DND-41 (cell line): ENCODE results near the gene TMEM181.
"Not testable (repeated sequence)": the region's sequence is repeated elsewhere in the genome, so short reads cannot be mapped to it uniquely, and the experiment has no call there.

Experiments used
- ATAC-seq: fragments of 200-7000 bp; cut with Tn5 transposase; 3 replicates; pipeline ENCODE4 v1.9.1; 2021; ENCODE audit warnings: low read depth; ENCODE audit not compliant: insufficient read depth
- DNase-seq: peaks from one replicate; pipeline ENCODE4 v3.0.0-alpha.2; 2020
- H2AFZ ChIP-seq: 2 replicates; pipeline ENCODE4 v1.6.0; 2012; ENCODE audit warnings: low read depth, low read length
- H3K27ac ChIP-seq: 2 replicates; pipeline ENCODE4 v1.5.1; 2012; ENCODE audit warnings: low read length, inconsistent platforms
- H3K27me3 ChIP-seq: fragments of 200-600 bp; sonication (generic); 2 replicates; pipeline ENCODE4 v1.6.0; 2012; ENCODE audit warnings: low read length, mild to moderate bottlenecking, inconsistent platforms; ENCODE audit not compliant: insufficient read depth, poor library complexity
- H3K36me3 ChIP-seq: 2 replicates; pipeline ENCODE4 v1.5.1; 2012; ENCODE audit warnings: low read length, inconsistent platforms; ENCODE audit not compliant: insufficient read depth
- H3K4me1 ChIP-seq: 2 replicates; pipeline ENCODE4 v1.5.1; 2012; ENCODE audit warnings: mild to moderate bottlenecking, low read length; ENCODE audit not compliant: insufficient read depth
- H3K4me2 ChIP-seq: 2 replicates; pipeline ENCODE4 v1.6.0; 2012; ENCODE audit warnings: mild to moderate bottlenecking, moderate library complexity, low read length, inconsistent platforms; ENCODE audit not compliant: insufficient read depth
- H3K4me3 ChIP-seq, 2 experiments: fragments of 200-600 bp in 1 of 2; shearing (Covaris generic) in 1 of 2; 2 replicates each; pipeline ENCODE4 v1.5.1; 2012 to 2016; ENCODE audit warnings: inconsistent platforms in 2 of 2, low read length in 2 of 2, mild to moderate bottlenecking in 2 of 2, low read depth in 1 of 2, moderate library complexity in 1 of 2
- H3K79me2 ChIP-seq: 2 replicates; pipeline ENCODE4 v1.6.0; 2012; ENCODE audit warnings: low read length, inconsistent platforms; ENCODE audit not compliant: insufficient read depth
- H3K9ac ChIP-seq: 2 replicates; pipeline ENCODE4 v1.6.0; 2012; ENCODE audit warnings: low read depth, mild to moderate bottlenecking, inconsistent platforms, low read length, moderate library complexity
- H3K9me3 ChIP-seq: 2 replicates; pipeline ENCODE4 v1.5.1; 2012; ENCODE audit warnings: low read length, moderate library complexity, mild to moderate bottlenecking, inconsistent platforms; ENCODE audit not compliant: insufficient read depth, severe bottlenecking
- H4K20me1 ChIP-seq: 2 replicates; pipeline ENCODE4 v1.6.0; 2012; ENCODE audit warnings: low read length; ENCODE audit not compliant: insufficient read depth
- CTCF ChIP-seq: IDR thresholded peaks from 2 replicates; pipeline ENCODE4 v1.5.1; 2012; ENCODE audit warnings: borderline replicate concordance, low read length, moderate library complexity, mild to moderate bottlenecking; ENCODE audit not compliant: poor library complexity, severe bottlenecking; ENCODE audit errors: extremely low read depth
- EZH2 ChIP-seq: IDR thresholded peaks from 3 replicates; pipeline ENCODE4 v1.6.1; 2012; ENCODE audit warnings: borderline replicate concordance, low read depth, mild to moderate bottlenecking, moderate library complexity, low read length, inconsistent platforms; ENCODE audit not compliant: severe bottlenecking

The TMEM181 gene

GRCh38 chr6:158605266-158605878, 45.5 kb downstream of the TMEM181 start:
- no peaks in the 10 kb centered on the region for H3K9me3 ChIP-seq
- H3K27me3 ChIP-seq: no peaks in the 10 kb centered on the region
- ATAC-seq (peak; percentile 67), DNase-seq (peak; percentile 53)
- no peak overlapping the region for H3K9ac ChIP-seq
- no peaks in the 10 kb centered on the region for H3K4me1 ChIP-seq
- no peak overlapping the region for H2AFZ ChIP-seq
- no peak overlapping the region for H3K4me3 ChIP-seq
- H3K27ac ChIP-seq: no peak overlapping the region
- peaks cover 5% of the 10 kb centered on the region; the same call in 1 of the 2 replicates for H4K20me1 ChIP-seq
- H3K79me2 ChIP-seq: no peaks in the 10 kb centered on the region
- H3K36me3 ChIP-seq: peaks cover 77% of the 10 kb centered on the region
- no peak for TF ChIP-seq EZH2
- TF ChIP-seq CTCF: peak; percentile 75
- H3K4me2 ChIP-seq: no peak overlapping the region

DNA sequence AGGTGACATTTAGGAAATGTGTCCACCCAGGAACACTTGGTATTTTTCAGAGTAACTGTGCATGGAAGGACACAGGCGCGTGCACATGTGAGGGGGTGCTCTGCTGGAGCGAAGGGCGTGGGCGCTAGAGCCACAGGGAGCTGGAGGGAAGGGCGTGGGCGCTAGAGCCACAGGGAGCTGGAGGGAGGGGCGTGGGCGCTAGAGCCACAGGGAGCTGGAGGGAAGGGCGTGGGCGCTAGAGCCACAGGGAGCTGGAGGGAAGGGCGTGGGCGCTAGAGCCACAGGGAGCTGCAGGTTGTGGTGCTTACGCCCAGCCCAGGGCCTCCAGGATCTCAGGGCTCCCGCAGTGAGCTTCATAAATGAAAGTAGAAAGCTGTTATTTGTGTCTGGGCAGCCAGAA, 46.1 kb downstream of the TMEM181 start:
- H3K79me2 ChIP-seq, H3K9ac ChIP-seq, H3K4me3 ChIP-seq, H2AFZ ChIP-seq, H4K20me1 ChIP-seq, H3K27me3 ChIP-seq, DNase-seq, H3K4me1 ChIP-seq, H3K4me2 ChIP-seq, H3K9me3 ChIP-seq, ATAC-seq, H3K27ac ChIP-seq: not testable (repeated sequence)
- peaks cover 80% of the 10 kb centered on the region for H3K36me3 ChIP-seq

DNA sequence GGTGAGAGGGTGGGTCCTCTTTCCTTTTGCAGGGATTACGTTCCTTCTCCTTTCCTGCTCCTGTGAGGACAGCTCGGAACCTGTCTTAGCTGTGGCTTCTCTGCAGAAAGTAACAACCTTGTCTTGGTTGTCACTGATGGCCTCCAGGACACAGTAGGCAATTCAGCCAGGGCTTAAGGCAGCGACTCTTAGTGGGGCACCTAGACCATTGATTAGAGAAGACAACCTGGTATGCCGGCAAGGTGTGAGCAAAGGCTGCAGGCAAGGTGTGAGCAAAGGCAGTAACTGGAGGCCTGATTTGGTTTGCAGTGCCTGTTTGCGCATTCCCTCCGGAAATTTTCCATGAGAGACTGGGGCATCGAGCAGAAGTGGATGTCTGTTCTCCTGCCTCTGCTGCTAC, 47.0 kb downstream of the TMEM181 start:
- Histone ChIP-seq H3K4me3 (no peak overlapping the region), H2AFZ (no peak overlapping the region), H3K27ac (no peak overlapping the region), H3K9me3 (no peaks in the 10 kb centered on the region), H4K20me1 (peaks cover 5% of the 10 kb centered on the region; the same call in 1 of the 2 replicates), H3K79me2 (no peaks in the 10 kb centered on the region), H3K9ac (no peak overlapping the region), H3K27me3 (no peaks in the 10 kb centered on the region), H3K4me1 (no peaks in the 10 kb centered on the region), H3K4me2 (no peak overlapping the region), H3K36me3 (peaks cover 85% of the 10 kb centered on the region)
- DNase-seq: no peak
- no peak for ATAC-seq
- no peak for TF ChIP-seq CTCF
- TF ChIP-seq EZH2: no peak

DNA sequence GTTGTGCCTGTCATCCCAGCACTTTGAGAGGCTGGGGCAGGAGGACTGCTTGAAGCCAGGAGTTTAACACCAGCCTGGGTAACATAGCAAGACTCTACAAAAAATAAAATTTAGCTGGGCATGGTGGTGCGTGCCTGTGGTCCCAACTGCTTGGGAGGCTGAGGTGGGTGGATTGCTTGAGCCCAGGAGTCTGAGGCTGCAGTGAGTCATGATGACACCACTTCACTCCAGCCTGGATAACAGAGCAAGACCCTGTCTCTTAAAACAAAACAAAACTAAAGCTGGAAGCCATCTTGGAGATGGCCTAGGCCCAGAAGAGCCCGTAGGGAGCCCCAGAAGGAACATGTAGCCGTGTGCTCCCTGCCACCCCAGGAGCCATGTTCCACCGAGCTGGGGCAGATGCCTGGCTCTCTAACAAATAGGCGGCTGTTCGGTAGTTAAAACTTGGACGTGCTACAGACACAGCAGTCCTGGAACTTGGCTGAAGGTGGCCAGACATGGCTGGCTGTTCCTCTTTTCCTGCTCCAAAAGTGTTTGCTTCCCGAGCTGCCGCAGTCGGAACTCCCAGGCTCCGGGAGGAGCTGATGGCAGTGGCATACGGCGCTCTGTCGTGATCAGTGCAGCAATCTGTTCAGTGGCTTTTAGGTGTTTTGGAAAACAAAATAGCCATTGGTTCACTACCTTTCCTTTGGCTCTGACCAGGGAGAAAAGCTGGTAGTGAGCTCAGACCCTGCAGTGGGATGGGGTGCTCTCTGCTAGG, 47.7 kb downstream of the TMEM181 start:
- ATAC-seq (no peak), DNase-seq (no peak)
- TF ChIP-seq EZH2: no peak
- Histone ChIP-seq H4K20me1 (peaks cover 5% of the 10 kb centered on the region; the same call in 1 of the 2 replicates), H2AFZ (no peak overlapping the region), H3K4me3 (no peak overlapping the region), H3K27ac (no peak overlapping the region), H3K9ac (no peak overlapping the region), H3K4me2 (no peak overlapping the region), H3K79me2 (no peaks in the 10 kb centered on the region), H3K9me3 (no peaks in the 10 kb centered on the region), H3K27me3 (no peaks in the 10 kb centered on the region), H3K36me3 (peaks cover 86% of the 10 kb centered on the region), H3K4me1 (no peaks in the 10 kb centered on the region)
